IMR-90 (cell line): ENCODE data around the gene ZNF436. TPM values are rescaled to one million over a fixed set of nuclear protein-coding genes. Genes with fewer than 3 reads are reported as not detected.

Source experiments
- ATAC-seq: fragments of 200-7000 bp; cut with Tn5 transposase; 2 replicates; pipeline ENCODE4 v1.9.1; 2020; ENCODE audit warnings: low read depth, mild to moderate bottlenecking, moderate library complexity
- BruUV-seq: library from RNA; stranded (reverse); fragments of 400-500 nt; replicated peaks from 2 replicates; lab custom pipeline; 2021; lab: Mats Ljungman, UMichigan
- CTCF ChIA-PET: fragments of 300-600 bp; formaldehyde crosslinking; extraction: SDS; loops from one replicate; lab custom pipeline; 2021; ENCODE audit warnings: antibody characterized with exemption; lab: Yijun Ruan, JAX
- POLR2A ChIA-PET: fragments of 300-600 bp; sonication (Branson Sonifier 250); formaldehyde crosslinking; loops from one replicate; lab custom pipeline; 2022; ENCODE audit warnings: antibody characterized with exemption; ENCODE audit not compliant: unreplicated experiment; lab: Charles Lee
- DNase-seq: peaks from one replicate; pipeline ENCODE4 v3.0.0; 2013
- H2AFZ ChIP-seq: replicated peaks from 2 replicates; pipeline ENCODE3; 2013; ENCODE audit warnings: low read length, mild to moderate bottlenecking; ENCODE audit not compliant: poor library complexity
- H2AK5ac ChIP-seq: 2 replicates; pipeline ENCODE4 v1.6.1; 2013; ENCODE audit warnings: low read depth, low read length, inconsistent platforms
- H2AK9ac ChIP-seq: replicated peaks from 2 replicates; pipeline ENCODE3; 2013; ENCODE audit warnings: mild to moderate bottlenecking, low read depth, low read length, moderate library complexity; ENCODE audit not compliant: poor library complexity
- H2BK120ac ChIP-seq: 2 replicates; pipeline ENCODE4 v1.6.1; 2013; ENCODE audit warnings: low read depth, low read length, inconsistent platforms
- H2BK15ac ChIP-seq: 3 replicates; pipeline ENCODE4 v1.6.1; 2013; ENCODE audit warnings: low read depth, low read length, inconsistent platforms
- H2BK20ac ChIP-seq: 2 replicates; pipeline ENCODE4 v1.6.1; 2013; ENCODE audit warnings: low read depth, mild to moderate bottlenecking, inconsistent platforms, low read length, moderate library complexity
- H2BK5ac ChIP-seq: 2 replicates; pipeline ENCODE4 v1.6.1; 2013; ENCODE audit warnings: mild to moderate bottlenecking, low read depth, low read length, inconsistent platforms; ENCODE audit not compliant: poor library complexity, severe bottlenecking
- H3K14ac ChIP-seq: replicated peaks from 2 replicates; pipeline ENCODE4 v1.6.1; 2013; ENCODE audit warnings: low read depth, low read length, inconsistent platforms
- H3K18ac ChIP-seq: 2 replicates; pipeline ENCODE4 v1.6.1; 2013; ENCODE audit warnings: low read depth, low read length, control low read depth
- H3K23ac ChIP-seq: 2 replicates; pipeline ENCODE4 v1.6.1; 2013; ENCODE audit warnings: low read depth, low read length, inconsistent platforms
- H3K27ac ChIP-seq: 2 replicates; pipeline ENCODE4 v1.5.1; 2013; ENCODE audit warnings: mild to moderate bottlenecking, control low read depth, low read length; ENCODE audit not compliant: insufficient read depth
- H3K27me3 ChIP-seq: 2 replicates; pipeline ENCODE4 v1.6.1; 2013; ENCODE audit warnings: low read length; ENCODE audit not compliant: control insufficient read depth, insufficient read depth
- H3K36me3 ChIP-seq: 2 replicates; pipeline ENCODE4 v1.6.1; 2013; ENCODE audit warnings: low read length, mixed read lengths; ENCODE audit not compliant: control insufficient read depth, insufficient read depth
- H3K4ac ChIP-seq: 2 replicates; pipeline ENCODE4 v1.6.1; 2013; ENCODE audit warnings: low read depth, low read length, inconsistent platforms
- H3K4me1 ChIP-seq: 2 replicates; pipeline ENCODE4 v1.6.1; 2013; ENCODE audit warnings: low read length, mixed read lengths; ENCODE audit not compliant: control insufficient read depth, insufficient read depth
- H3K4me2 ChIP-seq: 2 replicates; pipeline ENCODE4 v1.6.1; 2013; ENCODE audit warnings: low read depth, mild to moderate bottlenecking, control low read depth, low read length, moderate library complexity
- H3K4me3 ChIP-seq: 2 replicates; pipeline ENCODE4 v1.5.1; 2013; ENCODE audit warnings: low read depth, mild to moderate bottlenecking, control low read depth, low read length, moderate library complexity; ENCODE audit not compliant: insufficient read depth
- H3K56ac ChIP-seq: 2 replicates; pipeline ENCODE4 v1.6.1; 2013; ENCODE audit warnings: low read length, inconsistent platforms; ENCODE audit not compliant: insufficient read depth; ENCODE audit errors: extremely low read depth
- H3K79me1 ChIP-seq, 2 experiments: 2 replicates each; pipeline ENCODE4 v1.6.1; 2013; ENCODE audit warnings: low read length in 2 of 2, inconsistent platforms in 1 of 2, low read depth in 1 of 2
- H3K9ac ChIP-seq: 2 replicates; pipeline ENCODE4 v1.6.1; 2013; ENCODE audit warnings: low read depth, low read length, control low read depth
- H3K9me1 ChIP-seq: 2 replicates; pipeline ENCODE4 v1.6.1; 2013; ENCODE audit warnings: low read length, inconsistent platforms; ENCODE audit not compliant: insufficient read depth
- H3K9me3 ChIP-seq: 2 replicates; pipeline ENCODE4 v1.6.1; 2013; ENCODE audit warnings: low read length; ENCODE audit not compliant: control insufficient read depth, insufficient read depth
- H4K20me1 ChIP-seq: 2 replicates; pipeline ENCODE4 v1.6.1; 2013; ENCODE audit warnings: low read length, inconsistent platforms; ENCODE audit not compliant: insufficient read depth
- H4K5ac ChIP-seq: 2 replicates; pipeline ENCODE4 v1.6.1; 2013; ENCODE audit warnings: mild to moderate bottlenecking, low read depth, low read length, control low read depth
- H4K8ac ChIP-seq, 2 experiments: 2 replicates each; pipeline ENCODE4 v1.6.1; 2013; ENCODE audit warnings: low read depth in 2 of 2, low read length in 2 of 2, control low read depth in 1 of 2, inconsistent platforms in 1 of 2
- H4K91ac ChIP-seq: 2 replicates; pipeline ENCODE4 v1.6.1; 2013; ENCODE audit warnings: low read depth, low read length, inconsistent platforms; ENCODE audit not compliant: insufficient read depth
- BHLHE40 ChIP-seq: fragments of 150-350 bp; IDR thresholded peaks from 2 replicates; pipeline ENCODE4 v1.6.1; 2016; ENCODE audit warnings: mild to moderate bottlenecking, low read depth, low read length
- CEBPB ChIP-seq: IDR thresholded peaks from 2 replicates; pipeline ENCODE4 v1.6.1; 2012; ENCODE audit warnings: low read depth, low read length, improper control_type of control experiment
- CHD1 ChIP-seq: IDR thresholded peaks from 2 replicates; pipeline ENCODE4 v1.6.1; 2012; ENCODE audit warnings: low read depth, low read length, improper control_type of control experiment
- FOS ChIP-seq: fragments of 150-350 bp; IDR thresholded peaks from 2 replicates; pipeline ENCODE4 v1.6.1; 2016; ENCODE audit warnings: low read depth, low read length
- MAFK ChIP-seq: IDR thresholded peaks from 2 replicates; pipeline ENCODE4 v1.6.1; 2012; ENCODE audit warnings: low read depth, low read length, improper control_type of control experiment
- MAZ ChIP-seq: IDR thresholded peaks from 2 replicates; pipeline ENCODE4 v1.6.1; 2012; ENCODE audit warnings: low read depth, mild to moderate bottlenecking, low read length, improper control_type of control experiment, moderate library complexity, borderline replicate concordance
- MXI1 ChIP-seq: IDR thresholded peaks from 2 replicates; pipeline ENCODE4 v1.6.1; 2012; ENCODE audit warnings: low read depth, mild to moderate bottlenecking, low read length, moderate library complexity, borderline replicate concordance
- NFE2L2 ChIP-seq: fragments of 150-350 bp; IDR thresholded peaks from 2 replicates; pipeline ENCODE4 v1.6.1; 2016; ENCODE audit warnings: low read depth, mild to moderate bottlenecking, low read length
- POLR2A ChIP-seq: IDR thresholded peaks from 2 replicates; pipeline ENCODE4 v1.6.1; 2012; ENCODE audit warnings: mild to moderate bottlenecking, low read depth, low read length
- RAD21 ChIP-seq: IDR thresholded peaks from 2 replicates; pipeline ENCODE4 v1.6.1; 2012; ENCODE audit warnings: low read length, improper control_type of control experiment
- RCOR1 ChIP-seq: IDR thresholded peaks from 2 replicates; pipeline ENCODE4 v1.6.1; 2012; ENCODE audit warnings: mild to moderate bottlenecking, low read length, improper control_type of control experiment; ENCODE audit not compliant: insufficient replicate concordance
- RFX5 ChIP-seq: IDR thresholded peaks from 2 replicates; pipeline ENCODE4 v1.8.0; 2012; ENCODE audit warnings: low read depth, mild to moderate bottlenecking, low read length, moderate library complexity
- SMC3 ChIP-seq: fragments of 150-350 bp; IDR thresholded peaks from 2 replicates; pipeline ENCODE4 v1.6.1; 2016; ENCODE audit warnings: low read depth, mild to moderate bottlenecking, antibody characterized with exemption, low read length, moderate library complexity
- WGBS, 2 experiments: methylation state at CpG; one replicate each; pipeline versions ENCODE4 v1.1.5 to v1.1.7; 2013; ENCODE audit warnings: missing lambda C conversion rate in 2 of 2; ENCODE audit not compliant: insufficient read length in 1 of 2; ENCODE audit errors: extremely low coverage in 2 of 2; 5-methylcytosine and 5-hydroxymethylcytosine counted together
- dilution Hi-C: fragments of 300-500 bp; cut with HindIII; formaldehyde crosslinking; loops from one replicate; pipeline ENCODE4 v1.14.3; 2018; ENCODE audit warnings: low sequenced_read_pairs; ENCODE audit not compliant: unreplicated experiment
- in situ Hi-C: fragments of 300-500 bp; cut with MboI; formaldehyde crosslinking; loops from 3 replicates; pipeline ENCODE4 v1.14.3; 2019; ENCODE audit warnings: low sequenced_read_pairs, inconsistent platforms, mixed read lengths
- intact Hi-C: fragments of 100-400 bp; cut with micrococcal nuclease; formaldehyde crosslinking; loops from 2 replicates; pipeline ENCODE4 v1.10.0; 2022
- polyA plus RNA-seq, 3 experiments: library from polyadenylated mRNA; depleted of rRNA; stranded (reverse); fragments of >200 nt; gene quantifications; 2 replicates each; pipeline ENCODE4 v1.2.3, GENCODE V29; 2012; ENCODE audit warnings: low replicate concordance in 1 of 3
- total RNA-seq: library from RNA; depleted of rRNA; stranded (reverse); fragments of >200 nt; gene quantifications from 2 replicates; pipeline ENCODE4 v1.2.3, GENCODE V29; 2012
- TF ChIP-seq, protein P1 (sequence below): fragments of 150-350 bp; IDR thresholded peaks from 2 replicates; pipeline ENCODE4 v1.6.1; 2017; ENCODE audit warnings: mild to moderate bottlenecking, antibody characterized with exemption, low read length, low read depth
- TF ChIP-seq, protein P2 (sequence below): fragments of 150-350 bp; IDR thresholded peaks from 2 replicates; pipeline ENCODE4 v1.6.1; 2016; ENCODE audit warnings: low read depth, mild to moderate bottlenecking, low read length, moderate library complexity, borderline replicate concordance
- TF ChIP-seq, protein P3 (sequence below): conservative IDR thresholded peaks from 2 replicates; pipeline ENCODE4 v1.5.1; 2012; ENCODE audit warnings: mild to moderate bottlenecking, low read depth, low read length, improper control_type of control experiment

Gene ZNF436
- total and polyA plus RNA-seq, 2 of the 4 experiments (the other 2 are of a cell fraction), result 5.3 to 14.3 TPM

DNA sequence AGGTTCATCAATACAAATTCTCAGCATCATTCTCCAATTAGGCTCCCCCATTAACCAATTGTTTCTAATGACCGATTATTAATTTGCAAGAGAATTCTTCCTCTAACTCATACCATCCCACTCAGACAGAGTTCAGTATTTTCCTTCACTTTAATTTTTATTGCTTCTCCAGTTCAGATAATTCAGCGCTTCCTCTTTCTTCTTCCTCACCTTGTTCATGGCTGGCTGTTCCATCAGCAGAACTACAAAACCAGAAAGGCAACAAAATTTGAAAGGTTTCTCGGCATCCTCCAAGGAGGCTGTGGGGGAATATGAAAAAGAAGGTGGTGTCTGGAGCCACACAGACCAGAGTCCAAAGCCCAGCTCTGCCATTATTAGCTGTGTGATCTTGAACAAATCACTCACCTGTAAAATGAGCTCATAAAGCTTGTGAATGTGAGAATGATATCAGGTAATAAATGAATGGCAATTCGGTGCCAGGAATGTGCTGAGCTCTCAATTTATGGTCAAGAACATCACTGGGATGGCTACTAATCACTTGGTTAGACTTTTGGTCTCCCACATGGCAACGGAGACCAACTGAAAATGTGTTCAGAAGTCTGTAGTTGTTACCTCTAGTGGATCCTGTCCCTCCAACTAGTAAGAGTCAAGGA, 11.7 kb upstream of the ZNF436 start:
- H2AK5ac ChIP-seq, result no peak overlapping the region
- POLR2A ChIA-PET, result no interaction called here
- peaks cover 6% of the 10 kb centered on the region; the same call in 1 of the 2 replicates for H4K20me1 ChIP-seq
- DNase-seq, result no peak
- H3K9ac ChIP-seq, result no peak overlapping the region
- H3K36me3 ChIP-seq, result peaks cover 2% of the 10 kb centered on the region; the same call in 1 of the 2 replicates
- no peaks in the 10 kb centered on the region; a peak in 1 of 4 replicates for H3K79me1 ChIP-seq
- H4K5ac ChIP-seq, result no peak overlapping the region
- no peak overlapping the region for H2BK20ac ChIP-seq
- 83% methylated on average over 1 of the region's 5 CpGs; no CpG with 5 or more reads in 1 of the 2 experiments for WGBS, 2 experiments
- no TSS peak for BruUV-seq
- ATAC-seq, result no peak
- H3K56ac ChIP-seq, result no peak overlapping the region
- H2BK120ac ChIP-seq, result no peak overlapping the region
- no peak overlapping the region for H3K4me3 ChIP-seq
- no peak overlapping the region for H3K27ac ChIP-seq
- H2AFZ ChIP-seq, result no peak overlapping the region
- no peak overlapping the region for H3K4ac ChIP-seq
- H3K18ac ChIP-seq, result no peak overlapping the region
- H3K9me3 ChIP-seq, result 0 out of 2 replicates have a peak, but pooled peaks cover 4% of the 10 kb centered on the region
- no peaks in the 10 kb centered on the region for H3K27me3 ChIP-seq
- in situ Hi-C loops (no loop called here), dilution Hi-C loops (no loop called here), intact Hi-C loops (no loop called here)
- H3K9me1 ChIP-seq, result peaks cover 21% of the 10 kb centered on the region
- no peak overlapping the region for H3K23ac ChIP-seq
- H3K4me2 ChIP-seq, result no peak overlapping the region
- no peak overlapping the region for H4K8ac ChIP-seq
- H3K4me1 ChIP-seq, result peaks cover 12% of the 10 kb centered on the region
- TF ChIP-seq RFX5 (no peak), CEBPB (no peak), MAZ (no peak), SMC3 (no peak), MAFK (no peak), MXI1 (no peak), CHD1 (no peak), NFE2L2 (no peak), FOS (no peak), POLR2A (no peak), RCOR1 (no peak), RAD21 (no peak), BHLHE40 (no peak)
- TF ChIP-seq, protein P1, sequence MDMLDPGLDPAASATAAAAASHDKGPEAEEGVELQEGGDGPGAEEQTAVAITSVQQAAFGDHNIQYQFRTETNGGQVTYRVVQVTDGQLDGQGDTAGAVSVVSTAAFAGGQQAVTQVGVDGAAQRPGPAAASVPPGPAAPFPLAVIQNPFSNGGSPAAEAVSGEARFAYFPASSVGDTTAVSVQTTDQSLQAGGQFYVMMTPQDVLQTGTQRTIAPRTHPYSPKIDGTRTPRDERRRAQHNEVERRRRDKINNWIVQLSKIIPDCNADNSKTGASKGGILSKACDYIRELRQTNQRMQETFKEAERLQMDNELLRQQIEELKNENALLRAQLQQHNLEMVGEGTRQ, result no peak
- TF ChIP-seq, protein P2, sequence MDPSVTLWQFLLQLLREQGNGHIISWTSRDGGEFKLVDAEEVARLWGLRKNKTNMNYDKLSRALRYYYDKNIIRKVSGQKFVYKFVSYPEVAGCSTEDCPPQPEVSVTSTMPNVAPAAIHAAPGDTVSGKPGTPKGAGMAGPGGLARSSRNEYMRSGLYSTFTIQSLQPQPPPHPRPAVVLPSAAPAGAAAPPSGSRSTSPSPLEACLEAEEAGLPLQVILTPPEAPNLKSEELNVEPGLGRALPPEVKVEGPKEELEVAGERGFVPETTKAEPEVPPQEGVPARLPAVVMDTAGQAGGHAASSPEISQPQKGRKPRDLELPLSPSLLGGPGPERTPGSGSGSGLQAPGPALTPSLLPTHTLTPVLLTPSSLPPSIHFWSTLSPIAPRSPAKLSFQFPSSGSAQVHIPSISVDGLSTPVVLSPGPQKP, result no peak
- TF ChIP-seq, protein P3, sequence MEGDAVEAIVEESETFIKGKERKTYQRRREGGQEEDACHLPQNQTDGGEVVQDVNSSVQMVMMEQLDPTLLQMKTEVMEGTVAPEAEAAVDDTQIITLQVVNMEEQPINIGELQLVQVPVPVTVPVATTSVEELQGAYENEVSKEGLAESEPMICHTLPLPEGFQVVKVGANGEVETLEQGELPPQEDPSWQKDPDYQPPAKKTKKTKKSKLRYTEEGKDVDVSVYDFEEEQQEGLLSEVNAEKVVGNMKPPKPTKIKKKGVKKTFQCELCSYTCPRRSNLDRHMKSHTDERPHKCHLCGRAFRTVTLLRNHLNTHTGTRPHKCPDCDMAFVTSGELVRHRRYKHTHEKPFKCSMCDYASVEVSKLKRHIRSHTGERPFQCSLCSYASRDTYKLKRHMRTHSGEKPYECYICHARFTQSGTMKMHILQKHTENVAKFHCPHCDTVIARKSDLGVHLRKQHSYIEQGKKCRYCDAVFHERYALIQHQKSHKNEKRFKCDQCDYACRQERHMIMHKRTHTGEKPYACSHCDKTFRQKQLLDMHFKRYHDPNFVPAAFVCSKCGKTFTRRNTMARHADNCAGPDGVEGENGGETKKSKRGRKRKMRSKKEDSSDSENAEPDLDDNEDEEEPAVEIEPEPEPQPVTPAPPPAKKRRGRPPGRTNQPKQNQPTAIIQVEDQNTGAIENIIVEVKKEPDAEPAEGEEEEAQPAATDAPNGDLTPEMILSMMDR, result no peak
- H2BK5ac ChIP-seq, result no peak overlapping the region
- H4K91ac ChIP-seq, result no peak overlapping the region
- no peak overlapping the region for H2AK9ac ChIP-seq
- CTCF ChIA-PET, result no interaction called here
- H2BK15ac ChIP-seq, result no peak overlapping the region
- no peak overlapping the region for H3K14ac ChIP-seq
